ENCODE measurements around the gene CABLES2. TPM values are rescaled to one million over a fixed set of nuclear protein-coding genes. Genes with fewer than 3 reads are reported as not detected.

The CABLES2 gene
- total RNA-seq, 2 experiments from 2014 or later = 14.8 to 22.5 TPM

- Histone ChIP-seq H3K27ac (ENCODE audit: low read depth, low read length, poor library complexity, severe bottlenecking) (no peak overlapping the region), H4K20me1 (ENCODE audit: insufficient read depth, low read length) (no peaks in the 10 kb centered on the region), H2AFZ (ENCODE audit: low read length) (no peak overlapping the region), H3K79me2 (ENCODE audit: insufficient read depth, low read depth, low read length) (no peaks in the 10 kb centered on the region), H3K4me1 (ENCODE audit: insufficient read depth, low read length, poor library complexity, severe bottlenecking) (peaks cover 25% of the 10 kb centered on the region), H3K36me3 (ENCODE audit: insufficient read depth, low read length) (no peaks in the 10 kb centered on the region), H3K9me3 (ENCODE audit: low read length) (no peaks in the 10 kb centered on the region), H3K4me2 (ENCODE audit: low read length) (no peak overlapping the region), H3K4me3 (ENCODE audit: low read depth, low read length, poor library complexity, severe bottlenecking) (no peak overlapping the region), H3K9me2 (ENCODE audit: insufficient read depth, low read length) (no peaks in the 10 kb centered on the region)
- no TSS peak for BruUV-seq (replicated peaks)
- CTCF ChIA-PET (ENCODE audit: unreplicated experiment) = no interaction called here
- intact Hi-C loops (cut with micrococcal nuclease; ENCODE audit: unreplicated experiment) = no loop called here
- POLR2A ChIA-PET = no interaction called here
- DNase-seq (ENCODE audit: low spot score) = no peak
- no peak for TF ChIP-seq EZH2phosphoT487 (IDR thresholded peaks at IDR 0.05; ENCODE audit: borderline replicate concordance, low read depth, low read length)
- TF ChIP-seq CTCF (conservative IDR thresholded peaks at IDR 0.05; ENCODE audit: low read length) = no peak
Observed at GRCh38 chr20:62370807-62371587, 36.1 kb downstream of the CABLES2 start.

GRCh38 chr20:62370115-62370806, 36.8 kb downstream of the CABLES2 start:
- CTCF ChIA-PET (ENCODE audit: unreplicated experiment) = no interaction called here
- BruUV-seq (replicated peaks) = no TSS peak
- intact Hi-C loops (cut with micrococcal nuclease; ENCODE audit: unreplicated experiment) = no loop called here

More at GRCh38 chr20:62370115-62370806, 36.8 kb downstream of the CABLES2 start:
- H3K79me2 ChIP-seq (ENCODE audit: insufficient read depth, low read depth, low read length) = no peaks in the 10 kb centered on the region
- no peaks in the 10 kb centered on the region for H3K9me3 ChIP-seq (ENCODE audit: low read length)
- H3K36me3 ChIP-seq (ENCODE audit: insufficient read depth, low read length) = no peaks in the 10 kb centered on the region
- no peak overlapping the region for H3K4me2 ChIP-seq (ENCODE audit: low read length)
- no peak overlapping the region for H3K4me3 ChIP-seq (ENCODE audit: low read depth, low read length, poor library complexity, severe bottlenecking)
- H2AFZ ChIP-seq (ENCODE audit: low read length) = no peak overlapping the region
- peaks cover 32% of the 10 kb centered on the region for H3K4me1 ChIP-seq (ENCODE audit: insufficient read depth, low read length, poor library complexity, severe bottlenecking)
- TF ChIP-seq CTCF (conservative IDR thresholded peaks at IDR 0.05; ENCODE audit: low read length) (no peak), EZH2phosphoT487 (IDR thresholded peaks at IDR 0.05; ENCODE audit: borderline replicate concordance, low read depth, low read length) (no peak)
- DNase-seq (ENCODE audit: low spot score) = no peak
- H4K20me1 ChIP-seq (ENCODE audit: insufficient read depth, low read length) = no peaks in the 10 kb centered on the region
- POLR2A ChIA-PET = interaction anchor here (0.9 kb wide), 1 partner anchor 68 kb away, joined by 4 read pairs; the partner anchor contains the start of gene ADRM1
- H3K9me2 ChIP-seq (ENCODE audit: insufficient read depth, low read length) = no peaks in the 10 kb centered on the region
- H3K27ac ChIP-seq (ENCODE audit: low read depth, low read length, poor library complexity, severe bottlenecking) = no peak overlapping the region

Data from OCI-LY7 (cell line).